ENCODE results near the gene GARNL3.

GARNL3 gene

GRCh38 chr9:127264462-127265219 is at the start of gene GARNL3:
TSS of gene GARNL3 (plus strand) at chr9:127264774. CDS start at chr9:127264878, 104 bp downstream.
- Histone ChIP-seq H3K4me3 (replicated peaks; ENCODE audit: low read depth, low read length) (no peak within 1 kb of the TSS), H3K36me3 (ENCODE audit: control insufficient read depth, insufficient read depth, low read length) (no peaks in the 10 kb centered on the region), H3K27me3 (replicated peaks; ENCODE audit: control insufficient read depth, insufficient read depth, low read length) (no peaks in the 10 kb centered on the region)
- no peak for TF ChIP-seq CTCF (IDR thresholded peaks at IDR 0.05; ENCODE audit: insufficient read depth, low read length, poor library complexity, severe bottlenecking)
- no peak for DNase-seq (ENCODE audit: extremely low read depth, insufficient read length)

GRCh38 chr9:127215268-127216209 is 49.0 kb upstream of the GARNL3 start:
- H3K36me3 ChIP-seq (ENCODE audit: control insufficient read depth, insufficient read depth, low read length) = no peaks in the 10 kb centered on the region
- H3K4me3 ChIP-seq (replicated peaks; ENCODE audit: low read depth, low read length) = no peak overlapping the region
- H3K27me3 ChIP-seq (replicated peaks; ENCODE audit: control insufficient read depth, insufficient read depth, low read length) = no peaks in the 10 kb centered on the region
- no peak for TF ChIP-seq CTCF (IDR thresholded peaks at IDR 0.05; ENCODE audit: insufficient read depth, low read length, poor library complexity, severe bottlenecking)
- DNase-seq (ENCODE audit: extremely low read depth, insufficient read length) = no peak

GRCh38 chr9:127216210-127216887 is 48.2 kb upstream of the GARNL3 start:
- no peaks in the 10 kb centered on the region for H3K36me3 ChIP-seq (ENCODE audit: control insufficient read depth, insufficient read depth, low read length)
- no peak overlapping the region for H3K4me3 ChIP-seq (replicated peaks; ENCODE audit: low read depth, low read length)
- TF ChIP-seq CTCF (IDR thresholded peaks at IDR 0.05; ENCODE audit: insufficient read depth, low read length, poor library complexity, severe bottlenecking) = no peak
- DNase-seq (ENCODE audit: extremely low read depth, insufficient read length) = no peak
- H3K27me3 ChIP-seq (replicated peaks; ENCODE audit: control insufficient read depth, insufficient read depth, low read length) = no peaks in the 10 kb centered on the region

GRCh38 chr9:127216888-127217217 is 47.7 kb upstream of the GARNL3 start:
- Histone ChIP-seq H3K36me3 (ENCODE audit: control insufficient read depth, insufficient read depth, low read length) (no peaks in the 10 kb centered on the region), H3K4me3 (replicated peaks; ENCODE audit: low read depth, low read length) (no peak overlapping the region), H3K27me3 (replicated peaks; ENCODE audit: control insufficient read depth, insufficient read depth, low read length) (no peaks in the 10 kb centered on the region)
- DNase-seq (ENCODE audit: extremely low read depth, insufficient read length) = no peak
- TF ChIP-seq CTCF (IDR thresholded peaks at IDR 0.05; ENCODE audit: insufficient read depth, low read length, poor library complexity, severe bottlenecking) = no peak

- no peaks in the 10 kb centered on the region for H3K36me3 ChIP-seq (ENCODE audit: control insufficient read depth, insufficient read depth, low read length)
- no peak for TF ChIP-seq CTCF (IDR thresholded peaks at IDR 0.05; ENCODE audit: insufficient read depth, low read length, poor library complexity, severe bottlenecking)
- no peak overlapping the region for H3K4me3 ChIP-seq (replicated peaks; ENCODE audit: low read depth, low read length)
- DNase-seq (ENCODE audit: extremely low read depth, insufficient read length) = no peak
- no peaks in the 10 kb centered on the region for H3K27me3 ChIP-seq (replicated peaks; ENCODE audit: control insufficient read depth, insufficient read depth, low read length)
Measured at GRCh38 chr9:127218818-127219217, 45.8 kb upstream of the GARNL3 start.
